GM12878 (cell line): Measurements from ENCODE around the gene RUNX3. TPM values are rescaled to one million over a fixed set of nuclear protein-coding genes. Genes with fewer than 3 reads are reported as not detected.
A peak's percentile ranks its signal among the peaks of the same experiment; 100 is the strongest.

ENCODE experiments used
- ATAC-seq: fragments of 200-7000 bp; cut with Tn5 transposase; 3 replicates; pipeline ENCODE4 v1.9.1; 2020; ENCODE audit warnings: mild to moderate bottlenecking, moderate library complexity
- BruUV-seq: library from RNA; stranded (reverse); fragments of 400-500 nt; replicated peaks from 2 replicates; lab custom pipeline; 2021; lab: Mats Ljungman, UMichigan
- CTCF ChIA-PET: fragments of 300-600 bp; sonication (Branson Sonifier 250); formaldehyde crosslinking; extraction: SDS; loops from one replicate; lab custom pipeline; 2021; ENCODE audit warnings: inconsistent platforms; lab: Yijun Ruan, JAX
- POLR2A ChIA-PET: fragments of 350-600 bp; formaldehyde crosslinking; extraction: SDS; loops from one replicate; lab custom pipeline; 2021; ENCODE audit warnings: inconsistent platforms; lab: Charles Lee
- RAD21 ChIA-PET: fragments of 300-600 bp; sonication (Branson Sonifier 250); formaldehyde crosslinking; loops from one replicate; lab custom pipeline; 2023; ENCODE audit warnings: antibody characterized with exemption; ENCODE audit not compliant: unreplicated experiment; lab: Charles Lee
- SMC1A ChIA-PET: fragments of 300-600 bp; sonication (Branson Sonifier 250); formaldehyde crosslinking; loops from one replicate; lab custom pipeline; 2023; ENCODE audit not compliant: unreplicated experiment, uncharacterized antibody; lab: Charles Lee
- DNase-seq: peaks from one replicate; pipeline ENCODE4 v3.0.0-alpha.2; 2011; ENCODE audit warnings: low read depth, low spot score
- FAIRE-seq: peaks from 3 replicates; lab custom pipeline; 2011; peaks lifted over from hg19 to GRCh38; lab: Jason Lieb, UNC
- H2AFZ ChIP-seq: 2 replicates; pipeline ENCODE4 v1.6.0; 2011; ENCODE audit warnings: low read depth, low read length, control low read depth; ENCODE audit not compliant: control insufficient read depth
- H3K27ac ChIP-seq: 2 replicates; pipeline ENCODE4 v1.5.1; 2011; ENCODE audit warnings: control low read depth; ENCODE audit not compliant: control insufficient read depth, insufficient read depth
- H3K27me3 ChIP-seq, 2 experiments: replicated peaks in 1 of 2; 2 replicates each; pipeline versions ENCODE4 v1.6.0 to v1.6.1; 2011; ENCODE audit warnings: low read length in 1 of 2; ENCODE audit not compliant: control insufficient read depth in 2 of 2, insufficient read depth in 2 of 2
- H3K36me3 ChIP-seq, 2 experiments: 2 replicates each; pipeline ENCODE4 v1.5.1; 2011; ENCODE audit warnings: low read length in 1 of 2; ENCODE audit not compliant: control insufficient read depth in 2 of 2, insufficient read depth in 2 of 2
- H3K4me1 ChIP-seq: 2 replicates; pipeline ENCODE4 v1.6.1; 2011; ENCODE audit warnings: mild to moderate bottlenecking, low read length, moderate library complexity, mixed read lengths; ENCODE audit not compliant: control insufficient read depth, insufficient read depth
- H3K4me2 ChIP-seq: 2 replicates; pipeline ENCODE4 v1.6.0; 2011; ENCODE audit warnings: control low read depth; ENCODE audit not compliant: control insufficient read depth, insufficient read depth
- H3K4me3 ChIP-seq: fragments of 200-600 bp; sonication (generic); 2 replicates; pipeline ENCODE4 v1.5.1; 2016
- H3K79me2 ChIP-seq: 2 replicates; pipeline ENCODE4 v1.6.0; 2011; ENCODE audit warnings: low read length; ENCODE audit not compliant: control insufficient read depth, insufficient read depth
- H3K9ac ChIP-seq: 2 replicates; pipeline ENCODE4 v1.8.0; 2011; ENCODE audit warnings: low read length, control low read depth, mixed read lengths; ENCODE audit not compliant: control insufficient read depth, insufficient read depth
- H3K9me3 ChIP-seq: replicated peaks from 3 replicates; pipeline ENCODE4 v1.5.1; 2011; ENCODE audit warnings: mild to moderate bottlenecking, low read length; ENCODE audit not compliant: control insufficient read depth, insufficient read depth
- H4K20me1 ChIP-seq: 2 replicates; pipeline ENCODE4 v1.6.0; 2011; ENCODE audit not compliant: control insufficient read depth, insufficient read depth
- BRCA1 ChIP-seq: IDR thresholded peaks from 2 replicates; pipeline ENCODE4 v1.6.1; 2011; ENCODE audit warnings: low read depth, low read length, improper control_type of control experiment
- CUX1 ChIP-seq: IDR thresholded peaks from 2 replicates; pipeline ENCODE4 v1.6.1; 2012; ENCODE audit warnings: improper control_type of control experiment, low read depth, low read length; ENCODE audit not compliant: insufficient replicate concordance
- FOXK2 ChIP-seq: fragments of 450-650 bp; IDR thresholded peaks from 2 replicates; pipeline ENCODE4 v1.6.1; 2017; ENCODE audit warnings: mild to moderate bottlenecking, moderate library complexity
- HCFC1 ChIP-seq: fragments of 150-350 bp; IDR thresholded peaks from 2 replicates; pipeline ENCODE4 v1.6.1; 2014; ENCODE audit warnings: low read length
- KDM1A ChIP-seq: fragments of 200-600 bp; sonication (generic); IDR thresholded peaks from 2 replicates; pipeline ENCODE4 v1.6.1; 2016; ENCODE audit warnings: borderline replicate concordance
- NR2F1 ChIP-seq: fragments of 450-650 bp; conservative IDR thresholded peaks from 2 replicates; pipeline ENCODE4 v1.6.1; 2017; ENCODE audit warnings: mild to moderate bottlenecking
- PAX8 ChIP-seq: fragments of 450-650 bp; IDR thresholded peaks from 2 replicates; pipeline ENCODE4 v1.6.1; 2017; ENCODE audit warnings: mild to moderate bottlenecking, moderate library complexity
- PBX3 ChIP-seq: IDR thresholded peaks from 2 replicates; pipeline ENCODE4 v1.6.1; 2011; ENCODE audit warnings: mild to moderate bottlenecking, low read depth, low read length, moderate library complexity; ENCODE audit not compliant: insufficient replicate concordance
- PRDM15 ChIP-seq: fragments of 450-650 bp; formaldehyde crosslinking; IDR thresholded peaks from 2 replicates; pipeline ENCODE4 v1.4.0; 2020; ENCODE audit warnings: mild to moderate bottlenecking, moderate library complexity
- RBBP5 ChIP-seq: fragments of 200-600 bp; sonication (generic); conservative IDR thresholded peaks from 2 replicates; pipeline ENCODE4 v1.6.1; 2016
- RFX5 ChIP-seq: IDR thresholded peaks from 2 replicates; pipeline ENCODE4 v1.6.1; 2011; ENCODE audit warnings: low read depth, low read length, improper control_type of control experiment
- SMC3 ChIP-seq: IDR thresholded peaks from 2 replicates; pipeline ENCODE4 v1.6.1; 2011; ENCODE audit warnings: low read length, improper control_type of control experiment, borderline replicate concordance
- STAT3 ChIP-seq: IDR thresholded peaks from 2 replicates; pipeline ENCODE4 v1.6.1; 2011; ENCODE audit warnings: low read depth, low read length, improper control_type of control experiment
- WGBS: methylation state at CpG from one replicate; pipeline ENCODE4 v1.1.6; 2016; ENCODE audit warnings: low lambda C conversion rate; ENCODE audit not compliant: insufficient replicate concordance, insufficient coverage; ENCODE audit errors: missing lambda C conversion rate; 5-methylcytosine and 5-hydroxymethylcytosine counted together
- in situ Hi-C: fragments of 300-500 bp; cut with MboI; formaldehyde crosslinking; loops from 9 replicates; pipeline ENCODE4 v1.14.3; 2018; ENCODE audit warnings: mixed read lengths
- intact Hi-C: fragments of 100-400 bp; cut with micrococcal nuclease; formaldehyde crosslinking; loops from one replicate; pipeline ENCODE4 v1.14.2; 2022; ENCODE audit not compliant: unreplicated experiment
- polyA plus RNA-seq, 11 experiments: library from polyadenylated mRNA; depleted of rRNA in 4 of 11; unstranded in 6 of 11; stranded (reverse) in 5 of 11; fragments of >200 nt; fragmentation: Nextera tagmentation in 4 of 11; fragmentation: Illumina TruSeq in 1 of 11; extraction: Ambion mirVana in 4 of 11; extraction: Trizol in 1 of 11; gene quantifications; 1 replicate in 1 of 11; 2 replicates in 10 of 11; pipeline versions ENCODE4 v1.2.1 to v1.2.3, GENCODE V29; 2011 to 2016; ENCODE audit warnings: inconsistent platforms in 2 of 11, missing spikeins in 2 of 11, low read depth in 1 of 11
- total RNA-seq, 4 experiments: library from RNA; depleted of rRNA in 3 of 4; stranded (reverse); fragments of >200 nt in 3 of 4; fragmentation: Illumina TruSeq in 1 of 4; extraction: Trizol in 1 of 4; gene quantifications; 2 replicates each; pipeline versions ENCODE4 v1.2.1 to v1.2.3, GENCODE V29; 2013 to 2021

RUNX3 gene
- total and polyA plus RNA-seq, 10 of the 15 experiments (the other 5 are each of a cell fraction or from before 2014, with no cell fraction given), result 19.0 to 151 (median 31.4) TPM

GRCh38 chr1:24890887-24891286 lies 39.2 kb downstream of the RUNX3 start:
- in situ Hi-C loops, result no loop called here
- H4K20me1 ChIP-seq, result no peaks in the 10 kb centered on the region
- ChIA-PET POLR2A (no interaction called here), CTCF (interaction anchor here (0.6 to 1.0 kb wide), 2 partner anchors 9 to 10 kb away, joined by 4 read pairs; no protein-coding TSS in a partner anchor), SMC1A (interaction anchor here (0.6 to 1.6 kb wide), 2 partner anchors 42 to 1050 kb away, joined by 3 to 7 read pairs; no protein-coding TSS in a partner anchor), RAD21 (interaction anchor here (0.8 kb wide), 1 partner anchor 212 kb away, joined by 3 read pairs; no protein-coding TSS in a partner anchor)
- peaks cover 6% of the 10 kb centered on the region for H3K9me3 ChIP-seq
- BruUV-seq, result no TSS peak
- intact Hi-C loops, result no loop called here
- H3K27me3 ChIP-seq, result no peaks in the 10 kb centered on the region
- H3K27ac ChIP-seq, result no peak overlapping the region
- peak; percentile 40 for ATAC-seq
- H3K4me1 ChIP-seq, result no peaks in the 10 kb centered on the region; the same call in 1 of the 2 replicates
- no peaks in the 10 kb centered on the region for H3K79me2 ChIP-seq
- 0% methylated on average over 2 of the region's 2 CpGs for whole genome bisulfite sequencing
- H3K9ac ChIP-seq, result no peak overlapping the region
- H3K4me3 ChIP-seq, result no peak overlapping the region
- H3K4me2 ChIP-seq, result no peak overlapping the region
- no peak for DNase-seq
- H3K36me3 ChIP-seq, result no peaks in the 10 kb centered on the region
- no peak for FAIRE-seq
- no peak overlapping the region for H2AFZ ChIP-seq
- TF ChIP-seq STAT3 (no peak), BRCA1 (no peak), PRDM15 (CRISPR knock-in tag) (no peak), FOXK2 (no peak), RBBP5 (no peak), RFX5 (no peak), PBX3 (no peak), HCFC1 (no peak), CUX1 (peak; percentile 33), KDM1A (no peak), PAX8 (no peak), NR2F1 (no peak), SMC3 (no peak)
